T-helper 1 cell (primary cell): ENCODE results near the gene DENND1A.
"Not testable (repeated sequence)": the region's sequence is repeated elsewhere in the genome, so short reads cannot be mapped to it uniquely, and the experiment has no call there.

ENCODE experiments used
- DNase-seq, 5 donors: peaks; one replicate each; pipeline ENCODE4 v3.0.0-alpha.2; 2012 to 2020

Gene DENND1A

DNA sequence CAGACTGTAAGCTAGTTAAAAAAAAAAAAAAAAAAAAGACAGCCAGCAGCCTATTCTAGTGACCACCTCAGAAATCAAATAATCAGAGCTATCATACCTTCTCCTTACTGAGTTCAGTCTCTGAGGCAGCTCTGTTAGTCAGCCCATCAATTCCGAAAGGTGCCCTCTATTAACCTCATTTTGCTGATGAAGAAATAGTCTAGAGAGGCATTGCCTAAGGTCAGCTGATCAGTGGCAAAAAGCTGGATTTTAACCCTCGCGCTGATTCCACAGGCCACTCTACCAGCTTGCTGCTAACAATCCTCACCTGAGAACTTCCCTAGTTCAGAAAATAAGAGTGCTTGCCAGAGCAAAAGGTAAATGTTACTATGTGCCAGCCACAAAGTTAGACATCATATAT, 172.0 kb downstream of the DENND1A start:
- no peak for DNase-seq

- no peak for DNase-seq
Measured at GRCh38 chr9:123757547-123757946, 172.4 kb downstream of the DENND1A start.

GRCh38 chr9:123756484-123757106, 173.3 kb downstream of the DENND1A start:
- no peak for DNase-seq

DNA sequence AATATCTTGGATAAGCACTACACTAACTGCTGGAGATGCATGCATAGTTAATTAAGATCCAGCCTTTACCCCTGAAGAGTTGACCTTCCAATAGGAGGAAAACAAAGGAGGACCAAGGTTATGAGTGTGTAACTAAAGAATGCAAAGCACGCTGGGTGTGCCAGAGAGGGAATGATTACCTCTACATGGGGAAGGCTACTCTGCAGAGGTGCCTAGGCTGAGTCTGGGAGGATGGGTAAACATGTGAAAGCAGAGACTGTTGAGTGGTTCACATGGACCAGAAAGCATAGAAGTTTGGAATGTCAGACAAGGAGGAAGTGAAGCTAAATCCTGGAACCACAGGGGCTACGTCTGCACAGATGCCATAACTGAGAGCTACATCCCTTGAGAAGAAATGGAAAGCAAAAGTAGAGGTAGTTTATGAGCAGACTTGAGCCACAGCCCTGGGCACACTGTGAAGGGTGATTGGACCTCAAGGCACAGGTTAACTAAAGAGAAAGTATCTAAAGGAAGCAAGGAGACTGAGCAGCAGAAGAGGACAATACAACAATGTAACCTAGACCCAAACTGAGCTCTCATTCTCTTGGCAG, 176.2 kb downstream of the DENND1A start:
- no peak for DNase-seq

DNA sequence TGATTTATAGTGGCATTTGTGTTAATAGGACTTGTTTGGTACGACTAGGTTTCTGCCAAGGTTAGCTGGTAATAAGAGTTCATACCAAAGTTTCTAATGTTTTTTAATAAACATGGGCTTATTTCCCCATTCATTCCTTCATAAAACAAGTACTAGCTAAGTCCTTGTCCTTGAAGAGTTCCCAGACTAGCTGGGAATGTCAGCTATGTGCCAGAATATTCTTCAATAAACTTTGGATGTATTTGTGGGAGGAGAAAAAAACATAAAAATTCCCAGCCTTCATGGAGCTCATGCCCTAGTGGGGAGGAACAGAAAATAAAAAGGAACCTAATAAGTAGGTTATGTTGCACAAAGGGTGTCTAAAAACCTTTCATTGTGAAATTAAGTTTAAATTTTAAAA, 176.9 kb downstream of the DENND1A start:
- no peak for DNase-seq

DNA sequence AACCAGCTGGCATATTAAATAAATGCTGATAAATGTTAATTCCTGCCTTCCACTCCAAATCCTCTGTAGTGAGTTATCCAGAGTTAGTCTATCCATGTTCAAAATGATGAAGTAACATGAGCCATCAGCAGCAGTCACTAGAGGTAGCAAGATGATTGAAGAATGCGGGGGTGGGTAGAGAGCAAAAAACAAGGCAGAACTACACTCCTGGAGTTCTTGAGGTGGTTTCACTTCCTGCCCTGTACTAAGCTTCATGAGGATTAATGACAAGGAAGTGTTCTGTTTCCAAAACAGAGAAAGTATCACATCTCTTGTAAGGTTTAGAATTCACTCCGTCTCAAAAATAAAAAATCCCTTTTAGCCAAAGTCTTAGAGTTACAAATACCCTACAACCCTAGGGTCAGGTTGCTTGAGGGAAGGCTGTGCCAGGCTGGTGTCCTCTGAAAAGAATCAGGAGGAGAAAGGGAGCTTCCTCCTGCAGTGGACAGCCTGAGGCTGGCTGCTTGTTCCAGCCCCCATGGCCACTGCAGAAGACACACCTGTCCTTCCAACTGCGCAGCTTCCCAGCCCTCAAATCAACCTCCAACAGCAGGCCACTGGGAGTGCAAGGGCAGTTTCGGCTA, 180.2 kb downstream of the DENND1A start:
- DNase-seq = no peak

GRCh38 chr9:123746765-123747164, 183.2 kb downstream of the DENND1A start:
- DNase-seq = no peak

DNA sequence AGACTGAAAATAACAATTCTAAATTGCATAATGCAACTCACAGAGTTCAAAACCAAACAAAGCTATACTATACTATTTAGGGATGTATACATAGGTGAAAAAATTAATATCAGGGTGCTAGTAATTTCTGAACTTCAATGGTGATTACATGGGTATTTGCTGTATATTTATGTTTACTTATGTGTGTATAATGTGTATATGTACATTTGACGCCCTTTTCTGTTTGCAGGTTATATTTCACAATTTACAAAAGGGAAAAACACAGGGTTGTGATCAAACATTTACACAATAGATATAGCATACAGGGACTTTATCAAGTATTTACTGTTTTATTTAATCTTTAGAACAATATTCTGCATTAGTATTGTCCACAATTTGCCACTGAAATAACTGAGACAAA, 184.0 kb downstream of the DENND1A start:
- no peak for DNase-seq

DNA sequence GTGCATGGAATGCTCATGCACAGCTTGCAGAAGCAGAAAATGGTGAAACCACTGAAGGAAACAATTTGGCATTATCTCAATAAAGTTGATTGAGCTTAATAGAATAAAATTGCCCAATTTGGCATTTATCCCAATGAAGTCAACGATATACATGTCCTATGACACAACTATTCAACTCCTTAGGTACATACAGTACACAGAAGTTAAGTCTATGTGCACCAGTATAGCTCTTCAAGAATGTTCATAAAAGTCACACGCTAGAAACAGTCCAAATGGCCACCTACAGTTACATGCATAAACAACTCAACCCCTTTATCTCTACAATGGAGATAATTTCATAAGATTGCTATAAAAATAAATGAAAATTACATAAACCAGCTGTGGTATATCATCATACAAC, 184.5 kb downstream of the DENND1A start:
- no peak for DNase-seq

- no peak for DNase-seq
Measured at GRCh38 chr9:123743737-123744136, 186.2 kb downstream of the DENND1A start.

GRCh38 chr9:123742009-123742767, 187.7 kb downstream of the DENND1A start:
- no peak for DNase-seq

- DNase-seq = no peak
Measured at GRCh38 chr9:123741214-123741613, 188.7 kb downstream of the DENND1A start.

- no peak for DNase-seq
Measured at GRCh38 chr9:123739902-123740301, 190.0 kb downstream of the DENND1A start.

DNA sequence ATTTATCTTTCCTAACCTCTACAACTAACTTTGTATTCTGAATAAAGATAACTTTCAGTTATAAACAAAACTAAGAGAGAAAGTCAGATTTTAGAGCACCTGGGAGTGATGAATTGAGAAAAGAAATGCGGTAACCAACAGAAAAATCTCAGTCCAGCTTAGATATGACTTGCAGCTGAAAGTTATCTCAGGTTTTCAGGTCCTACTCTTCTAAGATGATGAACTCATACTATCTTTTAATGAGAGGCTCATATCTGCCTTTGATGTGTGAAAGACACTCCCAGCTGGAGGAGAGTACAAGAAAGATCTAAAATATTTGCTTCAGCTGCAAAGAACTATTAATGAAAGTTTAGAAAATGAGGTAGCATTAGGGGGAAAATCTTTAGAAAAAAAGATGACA, 190.5 kb downstream of the DENND1A start:
- no peak for DNase-seq

- no peak for DNase-seq
Measured at GRCh38 chr9:123738648-123739047, 191.3 kb downstream of the DENND1A start.

- DNase-seq = no peak
Measured at GRCh38 chr9:123735376-123735775, 194.6 kb downstream of the DENND1A start.

GRCh38 chr9:123728571-123728970, 201.4 kb downstream of the DENND1A start:
- not testable (repeated sequence) for DNase-seq

- DNase-seq = no peak
Measured at GRCh38 chr9:123727332-123727731, 202.6 kb downstream of the DENND1A start.

- DNase-seq = no peak
Measured at GRCh38 chr9:123725389-123725788, 204.5 kb downstream of the DENND1A start.

- DNase-seq = no peak
Measured at GRCh38 chr9:123724211-123724796, 205.6 kb downstream of the DENND1A start.

DNA sequence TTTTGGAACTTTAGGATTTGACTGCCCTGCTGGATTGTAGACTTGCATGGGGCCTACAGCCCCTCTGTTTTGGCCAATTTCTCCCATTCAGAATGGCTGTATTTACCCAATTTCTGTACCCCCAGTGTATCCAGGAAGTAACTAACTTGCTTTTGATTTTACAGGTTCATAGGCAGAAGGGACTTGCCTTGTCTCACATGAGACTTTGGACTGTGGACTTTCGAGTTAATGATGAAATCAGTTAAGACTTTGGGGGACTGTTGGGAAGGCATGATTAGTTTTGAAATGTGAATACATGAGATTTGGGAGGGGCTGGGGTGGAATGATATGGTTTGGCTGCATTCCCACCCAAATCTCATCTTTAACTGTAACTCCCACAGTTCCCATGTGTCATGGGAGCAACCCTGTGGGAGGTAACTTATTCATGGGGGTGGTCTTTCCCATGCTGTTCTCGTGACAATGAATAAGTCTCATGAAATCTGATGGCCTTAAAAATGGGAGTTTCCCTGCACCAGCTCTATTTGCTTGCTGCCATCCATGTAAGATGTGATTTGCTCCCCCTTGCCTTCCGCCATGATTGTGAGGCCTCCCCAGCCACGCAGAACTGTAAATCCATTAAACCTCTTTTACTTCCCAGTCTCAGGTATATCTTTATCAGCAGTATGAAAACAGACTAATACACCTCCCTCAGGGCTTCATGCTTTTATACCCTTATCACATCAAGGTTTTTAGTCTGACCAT, 206.6 kb downstream of the DENND1A start:
- DNase-seq = no peak

- DNase-seq = no peak
Measured at GRCh38 chr9:123722378-123722777, 207.5 kb downstream of the DENND1A start.

- DNase-seq = no peak
Measured at GRCh38 chr9:123718188-123718587, 211.7 kb downstream of the DENND1A start.
